Measurements from ENCODE around the gene GSTM4. TPM values are rescaled to one million over a fixed set of nuclear protein-coding genes. Genes with fewer than 3 reads are reported as not detected.

Gene GSTM4
- total and polyA plus RNA-seq, 9 of the 15 experiments (the other 6 are each of a cell fraction or from before 2014, with no cell fraction given) = 18.8 to 53.4 (median 38.8) TPM

GRCh38 chr1:109620841-109621286 is 35.0 kb upstream of the GSTM4 start (continued):
- TF ChIP-seq ZNF77 (CRISPR knock-in tag; IDR thresholded peaks at IDR 0.05) (no peak), GABPB2 (CRISPR knock-in tag; conservative IDR thresholded peaks at IDR 0.05) (no peak), ZNF263 (CRISPR knock-in tag; IDR thresholded peaks at IDR 0.05; ENCODE audit: borderline replicate concordance) (no peak), JUN (IDR thresholded peaks at IDR 0.05; ENCODE audit: borderline replicate concordance, low read depth, low read length) (no peak), JUN (CRISPR knock-in tag; IDR thresholded peaks at IDR 0.05; ENCODE audit: borderline replicate concordance) (no peak), CREB5 (CRISPR knock-in tag; IDR thresholded peaks at IDR 0.05) (no peak), TCF7L2 (IDR thresholded peaks at IDR 0.05; ENCODE audit: low read depth, low read length) (no peak), HOXB6 (CRISPR knock-in tag; IDR thresholded peaks at IDR 0.05; ENCODE audit: borderline replicate concordance) (no peak), DDX20 (tag; IDR thresholded peaks at IDR 0.05; ENCODE audit: low read depth) (no peak), FOXP1 (CRISPR knock-in tag; IDR thresholded peaks at IDR 0.05) (0 out of 2 replicates have a peak, but pooled peaks have one; percentile 53), RERE (CRISPR knock-in tag; IDR thresholded peaks at IDR 0.05; ENCODE audit: borderline replicate concordance) (no peak), ID3 (CRISPR knock-in tag; IDR thresholded peaks at IDR 0.05) (no peak), ID3 (tag; IDR thresholded peaks at IDR 0.05) (no peak), E2F3 (CRISPR knock-in tag; IDR thresholded peaks at IDR 0.05) (no peak), SIRT6 (IDR thresholded peaks at IDR 0.05; ENCODE audit: low read depth, low read length) (no peak)
- TF ChIP-seq, protein P1, sequence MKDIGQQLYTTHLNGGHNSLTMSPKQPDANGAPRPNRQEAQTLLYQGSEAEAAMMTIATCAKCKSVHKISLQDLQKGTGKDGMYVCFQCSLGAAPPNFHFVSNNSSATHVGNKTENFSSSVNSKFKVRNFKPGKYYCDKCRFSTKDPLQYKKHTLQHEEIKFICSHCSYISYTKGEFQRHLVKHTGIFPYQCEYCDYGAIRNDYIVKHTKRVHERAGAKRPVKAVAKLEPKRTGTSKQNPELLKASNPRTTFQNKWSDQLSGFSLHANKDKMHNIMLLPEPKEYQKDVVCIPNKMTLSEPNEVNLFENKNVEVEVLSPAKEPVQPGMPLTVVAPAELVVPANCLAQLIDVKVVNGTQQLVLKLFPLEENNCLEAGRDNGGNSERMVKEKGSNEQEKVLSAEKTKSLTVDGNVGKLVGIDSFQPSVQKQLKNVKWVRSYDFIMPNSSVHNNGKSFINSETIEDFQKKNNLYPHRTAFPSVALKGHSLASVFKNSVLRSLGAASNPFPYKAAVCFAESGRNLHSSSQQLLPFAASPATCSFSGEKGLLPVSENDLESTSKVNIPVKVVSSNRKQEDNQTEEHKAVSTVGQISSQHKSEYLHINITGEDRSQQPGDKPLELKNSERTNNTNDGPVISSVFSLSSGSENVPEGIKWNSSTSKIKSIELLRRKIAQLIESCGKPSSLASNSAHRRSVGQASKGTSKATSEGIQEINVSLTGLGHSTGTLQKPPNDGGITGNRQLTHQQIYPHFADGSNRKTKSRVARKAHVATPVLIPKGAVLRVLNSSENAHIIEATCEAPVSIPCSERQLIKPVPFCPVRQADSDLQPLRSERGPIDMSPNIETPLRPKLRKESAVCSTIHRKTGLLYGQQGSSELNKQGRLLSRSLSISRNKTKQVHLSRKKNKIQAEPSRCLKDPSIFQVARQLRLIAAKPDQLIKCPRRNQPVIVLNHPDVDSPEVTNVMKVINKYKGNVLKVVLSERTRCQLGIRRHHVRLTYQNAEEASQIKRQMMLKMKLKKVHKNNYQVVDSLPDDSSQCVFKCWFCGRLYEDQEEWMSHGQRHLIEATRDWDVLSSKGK (CRISPR knock-in tag; IDR thresholded peaks at IDR 0.05) = no peak

Data from K562 (cell line).